Measurements from ENCODE around the gene PPP2R3A. TPM values are rescaled to one million over a fixed set of nuclear protein-coding genes. Genes with fewer than 3 reads are reported as not detected.

The PPP2R3A gene
- total RNA-seq, 1 donor from 2014 or later, result 10.5 TPM

- no peak overlapping the region for H3K4me3 ChIP-seq
- H3K4me1 ChIP-seq, result peaks cover 5 to 8% of the 10 kb centered on the region in 2 donors
- no peaks in the 10 kb centered on the region for H3K27me3 ChIP-seq
- H3K9me3 ChIP-seq, result no peaks in the 10 kb centered on the region
- intact Hi-C loops (cut with DNase I), result loop anchor here (5.0 kb wide), 1 partner anchor 55 kb away; the partner anchor contains the start of gene PPP2R3A
- TF ChIP-seq, protein P1, sequence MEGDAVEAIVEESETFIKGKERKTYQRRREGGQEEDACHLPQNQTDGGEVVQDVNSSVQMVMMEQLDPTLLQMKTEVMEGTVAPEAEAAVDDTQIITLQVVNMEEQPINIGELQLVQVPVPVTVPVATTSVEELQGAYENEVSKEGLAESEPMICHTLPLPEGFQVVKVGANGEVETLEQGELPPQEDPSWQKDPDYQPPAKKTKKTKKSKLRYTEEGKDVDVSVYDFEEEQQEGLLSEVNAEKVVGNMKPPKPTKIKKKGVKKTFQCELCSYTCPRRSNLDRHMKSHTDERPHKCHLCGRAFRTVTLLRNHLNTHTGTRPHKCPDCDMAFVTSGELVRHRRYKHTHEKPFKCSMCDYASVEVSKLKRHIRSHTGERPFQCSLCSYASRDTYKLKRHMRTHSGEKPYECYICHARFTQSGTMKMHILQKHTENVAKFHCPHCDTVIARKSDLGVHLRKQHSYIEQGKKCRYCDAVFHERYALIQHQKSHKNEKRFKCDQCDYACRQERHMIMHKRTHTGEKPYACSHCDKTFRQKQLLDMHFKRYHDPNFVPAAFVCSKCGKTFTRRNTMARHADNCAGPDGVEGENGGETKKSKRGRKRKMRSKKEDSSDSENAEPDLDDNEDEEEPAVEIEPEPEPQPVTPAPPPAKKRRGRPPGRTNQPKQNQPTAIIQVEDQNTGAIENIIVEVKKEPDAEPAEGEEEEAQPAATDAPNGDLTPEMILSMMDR (IDR thresholded peaks at IDR 0.05), result no peak
- peak overlapping the region in 1 of 2 donors; percentile 22 for H3K27ac ChIP-seq
- H3K36me3 ChIP-seq, result no peaks in the 10 kb centered on the region
- no peak for DNase-seq (ENCODE audit: low spot score in 2 of 2)
Observed at GRCh38 chr3:136022529-136023263, 57.2 kb downstream of the PPP2R3A start.

- H3K27ac ChIP-seq, result peak overlapping the region in 1 of 2 donors; percentile 22
- intact Hi-C loops (cut with DNase I), result loop anchor here (5.0 kb wide), 1 partner anchor 56 kb away; the partner anchor contains the start of gene PPP2R3A
- TF ChIP-seq, protein P1 (IDR thresholded peaks at IDR 0.05), result no peak
- H3K36me3 ChIP-seq, result peaks cover 5 to 6% of the 10 kb centered on the region in 2 donors
- no peaks in the 10 kb centered on the region for H3K27me3 ChIP-seq
- peaks cover 4 to 5% of the 10 kb centered on the region in 2 donors for H3K4me1 ChIP-seq
- no peaks in the 10 kb centered on the region for H3K9me3 ChIP-seq
- no peak for DNase-seq (ENCODE audit: low spot score in 2 of 2)
- no peak overlapping the region for H3K4me3 ChIP-seq
Observed at GRCh38 chr3:136023264-136023978, 57.9 kb downstream of the PPP2R3A start.

- no peaks in the 10 kb centered on the region for H3K4me1 ChIP-seq
- intact Hi-C loops (cut with DNase I), result no loop called here
- H3K27me3 ChIP-seq, result no peaks in the 10 kb centered on the region
- H3K4me3 ChIP-seq, result no peak overlapping the region
- DNase-seq (ENCODE audit: low spot score in 2 of 2), result no peak
- no peak overlapping the region for H3K27ac ChIP-seq
- TF ChIP-seq, protein P1 (IDR thresholded peaks at IDR 0.05), result no peak
- peaks cover 0 to under 1% of the 10 kb centered on the region in 2 donors for H3K36me3 ChIP-seq
- peaks cover 0 to 8% of the 10 kb centered on the region in 2 donors for H3K9me3 ChIP-seq
Observed at GRCh38 chr3:136036306-136036705, 70.8 kb downstream of the PPP2R3A start.

DNA sequence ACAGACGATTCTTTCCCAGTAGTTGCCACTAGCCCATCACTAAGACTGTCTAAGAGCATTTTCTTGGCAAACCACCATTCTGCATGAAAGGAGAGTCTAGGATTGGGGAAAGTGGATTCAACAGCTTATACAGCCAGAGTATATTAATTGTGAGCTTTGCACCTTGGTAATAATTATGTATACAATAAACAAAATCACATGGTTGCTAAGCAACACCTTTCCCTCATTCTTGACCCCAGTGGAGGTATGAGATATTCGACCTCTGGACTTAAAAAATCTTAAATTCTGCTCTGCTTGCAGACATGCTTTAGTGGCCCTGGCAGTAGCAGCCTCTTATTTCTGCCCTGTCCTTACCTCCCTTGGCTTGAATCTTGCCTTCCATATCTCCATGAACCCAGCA, 73.1 kb downstream of the PPP2R3A start:
- TF ChIP-seq, protein P1 (IDR thresholded peaks at IDR 0.05), result no peak
- Histone ChIP-seq H3K9me3 (no peaks in the 10 kb centered on the region), H3K36me3 (peaks cover 0 to 2% of the 10 kb centered on the region in 2 donors), H3K27me3 (no peaks in the 10 kb centered on the region), H3K4me3 (no peak overlapping the region), H3K4me1 (no peaks in the 10 kb centered on the region), H3K27ac (no peak overlapping the region)
- DNase-seq (ENCODE audit: low spot score in 2 of 2), result no peak
- intact Hi-C loops (cut with DNase I), result no loop called here

DNA sequence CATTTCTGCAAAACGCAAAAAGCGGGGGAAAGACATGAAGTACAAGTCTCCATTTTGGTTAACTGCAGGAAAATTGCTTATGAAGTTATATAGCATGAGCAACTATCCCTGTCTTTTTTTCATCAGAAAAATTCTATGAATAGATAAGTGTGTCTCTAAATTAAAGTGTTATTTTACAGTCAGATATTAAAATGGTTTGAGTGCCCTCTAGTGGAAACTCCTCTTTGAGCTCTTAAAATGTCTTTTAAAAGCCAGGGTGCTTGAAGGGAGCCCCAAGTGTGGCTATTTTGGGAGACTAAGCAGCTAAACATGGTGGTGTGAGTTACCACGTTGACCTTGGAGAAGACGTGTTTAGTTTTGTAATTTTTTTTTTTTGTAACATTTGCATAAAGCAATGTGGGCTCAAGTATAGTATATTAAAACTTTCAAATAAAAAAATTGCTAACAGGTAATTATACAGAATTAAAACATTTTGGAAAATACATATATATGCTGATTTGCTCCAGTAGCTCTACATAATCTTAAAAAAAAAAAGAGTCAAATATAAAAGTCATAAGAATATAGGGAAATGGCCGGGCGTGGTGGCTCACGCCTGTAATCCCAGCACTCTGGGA, 77.2 kb downstream of the PPP2R3A start:
- no peaks in the 10 kb centered on the region for H3K4me1 ChIP-seq

More for the DNA sequence above, 77.2 kb downstream of the PPP2R3A start:
- DNase-seq (ENCODE audit: low spot score in 2 of 2), result no peak
- intact Hi-C loops (cut with DNase I), result loop anchor here (1.0 to 5.0 kb wide), 2 partner anchors 75 to 124 kb away; partner anchors contain the start of gene PPP2R3A
- no peaks in the 10 kb centered on the region for H3K27me3 ChIP-seq
- H3K4me3 ChIP-seq, result no peak overlapping the region
- H3K36me3 ChIP-seq, result peaks cover 17 to 33% of the 10 kb centered on the region in 2 donors
- no peak overlapping the region for H3K27ac ChIP-seq
- H3K9me3 ChIP-seq, result no peaks in the 10 kb centered on the region
- TF ChIP-seq, protein P1 (IDR thresholded peaks at IDR 0.05), result peak in 2 of 3 experiments; percentile 11 to 71
